OCI-LY1 (cell line): ENCODE results near the gene SCAP.

Source experiments
- H2AFZ ChIP-seq: fragments of 200-600 bp; sonication (generic), shearing (Covaris generic); 2 replicates; pipeline ENCODE4 v1.6.0; 2014; ENCODE audit warnings: antibody characterized with exemption, mild to moderate bottlenecking, low read length
- H3F3A ChIP-seq: fragments of 200-600 bp; sonication (generic), shearing (Covaris generic); 2 replicates; pipeline ENCODE4 v1.6.0; 2014; ENCODE audit warnings: mild to moderate bottlenecking, antibody characterized with exemption, low read length, moderate library complexity; ENCODE audit not compliant: insufficient read depth
- H3K27ac ChIP-seq: fragments of 200-600 bp; sonication (generic); 2 replicates; pipeline ENCODE4 v1.5.1; 2014; ENCODE audit warnings: low read length, mixed run types, mild to moderate bottlenecking, low read depth; ENCODE audit not compliant: poor library complexity, severe bottlenecking
- H3K27me3 ChIP-seq: fragments of 200-600 bp; sonication (generic); 2 replicates; pipeline ENCODE4 v1.6.0; 2014; ENCODE audit warnings: antibody characterized with exemption, mild to moderate bottlenecking, low read length, moderate library complexity; ENCODE audit not compliant: insufficient read depth
- H3K36me3 ChIP-seq: fragments of 200-600 bp; sonication (generic); 2 replicates; pipeline ENCODE4 v1.6.1; 2014; ENCODE audit warnings: mild to moderate bottlenecking, antibody characterized with exemption, low read length, moderate library complexity, mixed read lengths; ENCODE audit not compliant: insufficient read depth
- H3K4me1 ChIP-seq: fragments of 200-600 bp; sonication (generic); 2 replicates; pipeline ENCODE4 v1.5.1; 2014; ENCODE audit warnings: mild to moderate bottlenecking, low read length, moderate library complexity; ENCODE audit not compliant: insufficient read depth, severe bottlenecking
- H3K4me2 ChIP-seq: fragments of 200-600 bp; sonication (generic), shearing (Covaris generic); 2 replicates; pipeline ENCODE4 v1.6.1; 2014; ENCODE audit warnings: low read length
- H3K4me3 ChIP-seq: fragments of 200-600 bp; sonication (generic); 2 replicates; pipeline ENCODE4 v1.5.1; 2014; ENCODE audit warnings: low read length, low read depth, mild to moderate bottlenecking, mixed read lengths; ENCODE audit not compliant: poor library complexity, severe bottlenecking
- H3K79me2 ChIP-seq: fragments of 200-600 bp; shearing (Covaris generic); 2 replicates; pipeline ENCODE4 v1.6.1; 2016; ENCODE audit warnings: mixed run types, low read length, mixed read lengths; ENCODE audit not compliant: insufficient read depth
- H3K9ac ChIP-seq: fragments of 200-600 bp; sonication (generic), shearing (Covaris generic); 2 replicates; pipeline ENCODE4 v1.6.1; 2014; ENCODE audit warnings: mild to moderate bottlenecking, low read length, mixed read lengths
- H3K9me2 ChIP-seq: fragments of 200-600 bp; sonication (generic), shearing (Covaris generic); 2 replicates; pipeline ENCODE4 v1.6.1; 2014; ENCODE audit warnings: low read depth, mild to moderate bottlenecking, low read length, mixed read lengths
- H3K9me3 ChIP-seq: fragments of 200-600 bp; shearing (Covaris generic); 2 replicates; pipeline ENCODE4 v1.6.1; 2014; ENCODE audit warnings: low read length, mixed read lengths
- H4K20me1 ChIP-seq: fragments of 200-600 bp; sonication (generic), shearing (Covaris generic); 2 replicates; pipeline ENCODE4 v1.6.0; 2016; ENCODE audit warnings: mild to moderate bottlenecking, low read length; ENCODE audit not compliant: insufficient read depth
- CTCF ChIP-seq: fragments of 200-600 bp; sonication (generic), shearing (Covaris generic); IDR thresholded peaks from 2 replicates; pipeline ENCODE4 v1.5.1; 2017; ENCODE audit warnings: mild to moderate bottlenecking, antibody characterized with exemption, low read length, moderate library complexity, mixed read lengths
- EZH2 ChIP-seq: fragments of 200-600 bp; sonication (generic), shearing (Covaris generic); IDR thresholded peaks from 2 replicates; pipeline ENCODE4 v1.8.0; 2017; ENCODE audit warnings: borderline replicate concordance, mixed run types, mild to moderate bottlenecking, antibody characterized with exemption, low read length, moderate library complexity, mixed read lengths

SCAP gene

GRCh38 chr3:47504113-47504512, 28.4 kb upstream of the SCAP start:
- no peaks in the 10 kb centered on the region for H4K20me1 ChIP-seq

DNA sequence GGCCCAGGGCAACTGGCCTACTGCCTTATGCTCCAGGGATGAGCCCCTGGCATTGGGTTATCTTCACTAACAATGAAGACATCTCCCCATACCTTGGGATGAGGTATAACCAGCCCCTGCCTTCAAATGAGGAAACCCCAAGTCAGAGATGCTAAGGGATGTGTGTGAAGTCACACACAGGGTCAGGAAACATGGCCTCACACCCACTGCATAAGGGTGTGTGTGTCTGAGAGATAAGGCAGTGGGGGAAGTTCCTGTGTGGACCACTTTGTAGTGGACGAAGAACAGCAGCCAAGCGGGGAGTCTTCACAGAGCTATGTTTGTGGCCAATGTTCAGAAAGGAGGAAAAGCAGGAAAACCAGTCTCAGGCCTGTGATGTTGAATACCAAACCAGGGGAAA, 27.3 kb upstream of the SCAP start:
- Histone ChIP-seq H3K4me3 (no peak overlapping the region), H3K27me3 (no peaks in the 10 kb centered on the region), H4K20me1 (no peaks in the 10 kb centered on the region), H2AFZ (no peak overlapping the region), H3K4me2 (no peak overlapping the region), H3K27ac (no peak overlapping the region), H3F3A (no peaks in the 10 kb centered on the region), H3K9ac (no peak overlapping the region), H3K4me1 (no peaks in the 10 kb centered on the region), H3K79me2 (no peaks in the 10 kb centered on the region), H3K9me3 (no peaks in the 10 kb centered on the region), H3K9me2 (no peaks in the 10 kb centered on the region), H3K36me3 (peaks cover 67% of the 10 kb centered on the region)
- TF ChIP-seq EZH2 (no peak), CTCF (no peak)

More at GRCh38 chr3:47504113-47504512, 28.4 kb upstream of the SCAP start:
- H2AFZ ChIP-seq, result no peak overlapping the region
- no peaks in the 10 kb centered on the region for H3K79me2 ChIP-seq
- no peaks in the 10 kb centered on the region for H3K9me2 ChIP-seq
- H3K4me3 ChIP-seq, result no peak overlapping the region
- H3K4me2 ChIP-seq, result no peak overlapping the region
- peaks cover 63% of the 10 kb centered on the region for H3K36me3 ChIP-seq
- H3K27me3 ChIP-seq, result no peaks in the 10 kb centered on the region
- H3K9me3 ChIP-seq, result no peaks in the 10 kb centered on the region
- TF ChIP-seq CTCF (no peak), EZH2 (no peak)
- no peak overlapping the region for H3K27ac ChIP-seq
- H3K4me1 ChIP-seq, result no peaks in the 10 kb centered on the region
- no peak overlapping the region for H3K9ac ChIP-seq
- no peaks in the 10 kb centered on the region for H3F3A ChIP-seq

DNA sequence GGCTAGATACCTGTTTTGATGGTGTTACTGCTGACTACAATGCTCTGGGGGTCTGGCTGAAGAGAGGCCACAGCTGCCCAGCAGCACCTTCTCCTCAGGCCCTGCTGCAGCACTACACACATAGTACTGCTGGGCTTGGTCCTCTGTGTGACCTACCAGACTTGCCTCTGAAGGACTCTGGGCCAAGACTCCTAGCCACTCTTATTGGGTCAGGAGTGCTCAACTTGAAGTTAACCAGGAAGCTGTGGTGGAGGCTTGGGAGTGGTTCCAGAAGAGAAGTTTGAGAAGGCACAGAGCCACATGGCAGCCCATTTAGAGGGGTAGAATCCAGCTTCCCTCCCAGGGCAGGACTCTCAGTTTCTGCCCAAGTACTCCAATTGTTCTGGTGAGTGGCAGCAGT, 21.2 kb upstream of the SCAP start:
- Histone ChIP-seq H3K4me3 (no peak overlapping the region), H4K20me1 (no peaks in the 10 kb centered on the region), H3K9me3 (no peaks in the 10 kb centered on the region), H2AFZ (no peak overlapping the region), H3K36me3 (peaks cover 64% of the 10 kb centered on the region), H3K79me2 (no peaks in the 10 kb centered on the region), H3K27me3 (no peaks in the 10 kb centered on the region), H3K27ac (no peak overlapping the region), H3K9me2 (no peaks in the 10 kb centered on the region), H3K4me1 (peaks cover 8% of the 10 kb centered on the region), H3K9ac (no peak overlapping the region), H3K4me2 (no peak overlapping the region), H3F3A (no peaks in the 10 kb centered on the region)
- TF ChIP-seq CTCF, result no peak
- TF ChIP-seq EZH2, result no peak
